ENCODE data around the gene UNC45A. TPM values are rescaled to one million over a fixed set of nuclear protein-coding genes. Genes with fewer than 3 reads are reported as not detected.
"Not testable (repeated sequence)": the region's sequence is repeated elsewhere in the genome, so short reads cannot be mapped to it uniquely, and the experiment has no call there.

Gene UNC45A
- polyA plus RNA-seq, 1 donor (not counting 4 experiments of a cell fraction or from before 2014, with no cell fraction given): 63.1 TPM

DNA sequence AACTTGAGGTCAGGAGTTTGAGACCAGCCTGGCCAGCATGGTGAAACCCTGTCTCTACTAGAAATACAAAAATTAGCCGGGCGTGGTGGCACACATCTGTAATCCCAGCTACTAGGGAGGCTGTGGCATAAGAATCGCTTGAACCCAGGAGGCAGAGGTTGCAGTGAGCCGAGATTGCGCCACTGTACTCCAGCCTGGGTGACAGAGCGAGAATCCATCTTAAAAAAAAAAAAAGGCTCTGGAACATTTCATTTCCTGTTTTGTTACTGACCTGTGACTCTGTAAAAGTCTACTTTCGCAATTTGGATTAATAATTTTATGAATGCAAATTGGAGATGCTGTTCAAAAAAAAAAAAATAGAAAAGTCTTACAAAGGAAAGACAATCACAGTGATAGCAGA lies 7.0 kb upstream of the UNC45A start:
- DNase-seq (ENCODE audit: low read depth, low spot score); H3K79me2 ChIP-seq (ENCODE audit: control insufficient read depth, insufficient read depth, low read length); H3K4me3 ChIP-seq (ENCODE audit: control insufficient read depth in 2 of 3, extremely low read depth in 1 of 3, insufficient read depth in 2 of 3, low read depth in 1 of 3, low read length in 3 of 3); H3K4me2 ChIP-seq (ENCODE audit: control insufficient read depth, extremely low read depth, insufficient read depth, low read depth, low read length); H3K27ac ChIP-seq (ENCODE audit: control insufficient read depth, insufficient read depth, low read length); dilution Hi-C loops (cut with MboI; ENCODE audit: extremely low pct_ligation_motif_present, low sequenced_read_pairs); FAIRE-seq; H3K9me3 ChIP-seq (ENCODE audit: control insufficient read depth, low read depth, low read length); H3K27me3 ChIP-seq (ENCODE audit: control insufficient read depth, extremely low read depth, insufficient read depth, low read length); H3K9me1 ChIP-seq (ENCODE audit: control insufficient read depth, extremely low read depth, insufficient read depth, low read length); H3K36me3 ChIP-seq (ENCODE audit: control insufficient read depth in 2 of 2, extremely low read depth in 1 of 2, insufficient read depth in 2 of 2, low read length in 2 of 2); H4K20me1 ChIP-seq (ENCODE audit: control insufficient read depth, extremely low read depth, insufficient read depth, low read length); H3K9ac ChIP-seq (ENCODE audit: control insufficient read depth, extremely low read depth, insufficient read depth, low read length); H2AFZ ChIP-seq (ENCODE audit: control insufficient read depth, low read length): not testable (repeated sequence)
- peaks cover 20% of the 10 kb centered on the region for H3K4me1 ChIP-seq (ENCODE audit: control insufficient read depth, extremely low read depth, insufficient read depth, low read length)

DNA sequence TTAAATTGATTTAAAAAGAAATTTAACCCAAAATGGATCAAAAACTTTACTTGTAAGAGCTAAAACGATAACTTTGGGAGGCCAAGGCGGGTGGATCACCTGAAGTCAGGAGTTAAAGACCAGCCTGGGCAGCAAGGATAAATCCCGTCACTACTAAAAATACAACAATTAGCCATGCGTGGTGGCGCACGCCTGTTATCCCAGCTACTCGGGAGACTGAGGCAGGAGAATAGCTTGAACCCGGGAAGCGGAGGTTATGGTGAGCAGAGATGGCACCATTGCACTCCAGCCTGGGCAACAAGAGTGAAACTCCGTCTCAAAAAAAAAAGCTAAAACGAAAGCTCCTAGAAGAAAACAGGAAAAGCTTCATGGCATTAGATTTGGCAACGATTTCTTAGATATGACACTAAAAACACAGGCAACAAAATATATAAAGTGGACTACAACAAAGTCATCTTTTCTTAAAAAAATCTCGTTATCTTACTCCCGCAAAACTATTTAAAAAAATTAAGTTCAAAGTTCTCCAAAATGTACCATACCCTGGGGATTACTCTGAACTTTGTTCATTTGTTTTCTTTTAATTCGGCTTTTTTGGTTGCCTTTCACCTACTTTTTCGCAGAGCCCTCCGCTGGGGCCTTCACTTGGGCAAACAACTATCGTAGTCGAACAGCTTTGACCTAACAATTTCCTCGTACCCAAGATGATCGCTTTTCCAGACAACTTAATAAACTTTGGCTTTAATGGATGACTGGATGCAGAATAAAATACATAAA lies 5.7 kb upstream of the UNC45A start:
- Histone ChIP-seq H3K4me3 (ENCODE audit: control insufficient read depth in 2 of 3, extremely low read depth in 1 of 3, insufficient read depth in 2 of 3, low read depth in 1 of 3, low read length in 3 of 3) (peak overlapping the region; percentile 54 to 72 (median 64)), H4K20me1 (ENCODE audit: control insufficient read depth, extremely low read depth, insufficient read depth, low read length) (no peaks in the 10 kb centered on the region), H2AFZ (ENCODE audit: control insufficient read depth, low read length) (peak overlapping the region; percentile 90), H3K4me1 (ENCODE audit: control insufficient read depth, extremely low read depth, insufficient read depth, low read length) (peaks cover 24% of the 10 kb centered on the region), H3K27ac (ENCODE audit: control insufficient read depth, insufficient read depth, low read length) (peak overlapping the region; percentile 72), H3K4me2 (ENCODE audit: control insufficient read depth, extremely low read depth, insufficient read depth, low read depth, low read length) (peak overlapping the region; percentile 90), H3K9ac (ENCODE audit: control insufficient read depth, extremely low read depth, insufficient read depth, low read length) (peak overlapping the region; percentile 83), H3K79me2 (ENCODE audit: control insufficient read depth, insufficient read depth, low read length) (no peaks in the 10 kb centered on the region), H3K9me1 (ENCODE audit: control insufficient read depth, extremely low read depth, insufficient read depth, low read length) (no peaks in the 10 kb centered on the region), H3K27me3 (ENCODE audit: control insufficient read depth, extremely low read depth, insufficient read depth, low read length) (no peaks in the 10 kb centered on the region), H3K9me3 (ENCODE audit: control insufficient read depth, low read depth, low read length) (no peaks in the 10 kb centered on the region), H3K36me3 (ENCODE audit: control insufficient read depth in 2 of 2, extremely low read depth in 1 of 2, insufficient read depth in 2 of 2, low read length in 2 of 2) (no peaks in the 10 kb centered on the region)
- dilution Hi-C loops (cut with MboI; ENCODE audit: extremely low pct_ligation_motif_present, low sequenced_read_pairs): no loop called here
- no peak for DNase-seq (ENCODE audit: low read depth, low spot score)
- no peak for FAIRE-seq
- TF ChIP-seq EZH2 (IDR thresholded peaks at IDR 0.05; ENCODE audit: low read length): no peak
- TF ChIP-seq, protein P1, sequence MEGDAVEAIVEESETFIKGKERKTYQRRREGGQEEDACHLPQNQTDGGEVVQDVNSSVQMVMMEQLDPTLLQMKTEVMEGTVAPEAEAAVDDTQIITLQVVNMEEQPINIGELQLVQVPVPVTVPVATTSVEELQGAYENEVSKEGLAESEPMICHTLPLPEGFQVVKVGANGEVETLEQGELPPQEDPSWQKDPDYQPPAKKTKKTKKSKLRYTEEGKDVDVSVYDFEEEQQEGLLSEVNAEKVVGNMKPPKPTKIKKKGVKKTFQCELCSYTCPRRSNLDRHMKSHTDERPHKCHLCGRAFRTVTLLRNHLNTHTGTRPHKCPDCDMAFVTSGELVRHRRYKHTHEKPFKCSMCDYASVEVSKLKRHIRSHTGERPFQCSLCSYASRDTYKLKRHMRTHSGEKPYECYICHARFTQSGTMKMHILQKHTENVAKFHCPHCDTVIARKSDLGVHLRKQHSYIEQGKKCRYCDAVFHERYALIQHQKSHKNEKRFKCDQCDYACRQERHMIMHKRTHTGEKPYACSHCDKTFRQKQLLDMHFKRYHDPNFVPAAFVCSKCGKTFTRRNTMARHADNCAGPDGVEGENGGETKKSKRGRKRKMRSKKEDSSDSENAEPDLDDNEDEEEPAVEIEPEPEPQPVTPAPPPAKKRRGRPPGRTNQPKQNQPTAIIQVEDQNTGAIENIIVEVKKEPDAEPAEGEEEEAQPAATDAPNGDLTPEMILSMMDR (optimal IDR thresholded peaks at IDR 0.05 in 1 of 3, IDR thresholded peaks at IDR 0.05 in 1 of 3, conservative IDR thresholded peaks at IDR 0.05 in 1 of 3; ENCODE audit: extremely low read depth in 1 of 3, insufficient read depth in 2 of 3, low read length in 3 of 3): no peak

Measured in keratinocyte (primary cell).